ENCODE results near the gene SERPINB13.
A peak's percentile ranks its signal among the peaks of the same experiment; 100 is the strongest.

SERPINB13 gene

DNA sequence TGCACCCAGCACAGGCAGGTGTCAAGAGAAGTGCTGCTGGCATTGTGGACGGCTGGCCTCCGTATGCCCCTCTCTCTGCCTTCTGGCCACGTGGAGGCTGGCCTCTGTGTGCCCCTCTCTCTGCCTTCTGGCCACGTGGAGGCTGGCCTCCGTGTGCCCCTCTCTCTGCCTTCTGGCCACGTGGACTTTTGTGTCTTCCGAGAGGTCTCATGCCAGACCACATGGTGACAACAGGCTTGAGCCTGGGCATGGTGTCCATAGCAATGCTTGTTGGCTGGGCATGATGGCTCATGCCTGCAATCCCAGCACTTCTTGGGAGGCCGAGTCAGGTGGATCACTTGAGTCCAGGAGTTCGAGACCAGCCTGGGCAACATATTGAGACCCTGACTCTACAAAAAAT, 19.3 kb upstream of the SERPINB13 start:
- no peak overlapping the region for H3K27ac ChIP-seq
- TF ChIP-seq, protein P1, sequence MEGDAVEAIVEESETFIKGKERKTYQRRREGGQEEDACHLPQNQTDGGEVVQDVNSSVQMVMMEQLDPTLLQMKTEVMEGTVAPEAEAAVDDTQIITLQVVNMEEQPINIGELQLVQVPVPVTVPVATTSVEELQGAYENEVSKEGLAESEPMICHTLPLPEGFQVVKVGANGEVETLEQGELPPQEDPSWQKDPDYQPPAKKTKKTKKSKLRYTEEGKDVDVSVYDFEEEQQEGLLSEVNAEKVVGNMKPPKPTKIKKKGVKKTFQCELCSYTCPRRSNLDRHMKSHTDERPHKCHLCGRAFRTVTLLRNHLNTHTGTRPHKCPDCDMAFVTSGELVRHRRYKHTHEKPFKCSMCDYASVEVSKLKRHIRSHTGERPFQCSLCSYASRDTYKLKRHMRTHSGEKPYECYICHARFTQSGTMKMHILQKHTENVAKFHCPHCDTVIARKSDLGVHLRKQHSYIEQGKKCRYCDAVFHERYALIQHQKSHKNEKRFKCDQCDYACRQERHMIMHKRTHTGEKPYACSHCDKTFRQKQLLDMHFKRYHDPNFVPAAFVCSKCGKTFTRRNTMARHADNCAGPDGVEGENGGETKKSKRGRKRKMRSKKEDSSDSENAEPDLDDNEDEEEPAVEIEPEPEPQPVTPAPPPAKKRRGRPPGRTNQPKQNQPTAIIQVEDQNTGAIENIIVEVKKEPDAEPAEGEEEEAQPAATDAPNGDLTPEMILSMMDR (conservative IDR thresholded peaks at IDR 0.05), result no peak
- no peak for TF ChIP-seq ZFX (IDR thresholded peaks at IDR 0.05)

DNA sequence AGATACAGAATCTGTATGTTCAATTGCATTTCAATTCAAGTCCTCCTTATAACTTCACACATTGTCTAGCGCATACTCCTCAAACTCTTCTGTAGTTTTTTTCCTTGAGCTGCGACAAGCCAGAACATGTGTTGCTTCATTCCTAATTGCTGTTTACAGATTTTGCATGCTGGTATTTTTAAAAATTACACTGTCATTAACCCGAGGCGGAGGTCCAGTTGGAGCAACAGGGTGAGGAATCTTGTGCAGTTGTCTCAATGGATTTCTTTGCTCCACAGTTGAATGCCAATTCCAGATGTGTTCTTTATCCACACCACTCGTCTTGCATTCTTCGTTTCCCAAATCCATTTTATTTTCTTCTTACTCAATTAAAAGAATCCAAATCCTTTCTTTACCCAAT, 16.4 kb upstream of the SERPINB13 start:
- H3K27ac ChIP-seq, result no peak overlapping the region
- no peak for TF ChIP-seq ZFX (IDR thresholded peaks at IDR 0.05)
- TF ChIP-seq, protein P1 (conservative IDR thresholded peaks at IDR 0.05), result no peak

GRCh38 chr18:63575681-63576080, 11.5 kb upstream of the SERPINB13 start:
- no peak overlapping the region for H3K27ac ChIP-seq
- TF ChIP-seq ZFX (IDR thresholded peaks at IDR 0.05), result no peak
- TF ChIP-seq, protein P1 (conservative IDR thresholded peaks at IDR 0.05), result no peak

DNA sequence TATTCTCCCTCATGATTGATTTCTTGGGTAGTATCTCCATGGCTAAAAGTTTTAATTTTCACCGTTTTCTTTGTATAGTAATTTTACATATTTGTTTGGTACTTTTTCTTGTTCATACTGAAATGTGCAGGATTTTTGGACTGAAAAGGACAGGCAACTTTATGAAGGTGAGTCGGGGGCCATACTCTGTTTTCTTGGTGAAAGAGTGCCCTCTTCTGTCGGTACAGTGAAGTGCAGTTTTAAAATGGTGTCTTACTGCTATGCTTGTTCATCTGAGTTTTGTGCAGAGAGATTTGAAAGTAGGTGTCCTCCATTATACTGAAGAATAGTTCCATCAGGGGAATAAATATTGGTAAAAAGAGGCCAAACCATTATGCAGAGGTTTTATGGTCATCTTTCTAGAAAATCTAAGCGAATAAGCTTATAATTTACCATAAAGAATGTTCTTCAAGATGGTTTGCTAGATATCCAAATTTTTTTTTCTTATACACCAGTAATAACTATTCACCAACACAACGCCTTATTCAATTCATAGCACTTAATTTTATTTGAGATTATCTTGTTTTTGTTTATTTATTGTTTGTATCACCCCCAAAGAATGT, 8.7 kb upstream of the SERPINB13 start:
- no peak overlapping the region for H3K27ac ChIP-seq
- TF ChIP-seq, protein P1 (conservative IDR thresholded peaks at IDR 0.05), result peak; percentile 76
- no peak for TF ChIP-seq ZFX (IDR thresholded peaks at IDR 0.05)

- TF ChIP-seq, protein P1 (conservative IDR thresholded peaks at IDR 0.05), result no peak
Observed at GRCh38 chr18:63579616-63580015, 7.5 kb upstream of the SERPINB13 start.

DNA sequence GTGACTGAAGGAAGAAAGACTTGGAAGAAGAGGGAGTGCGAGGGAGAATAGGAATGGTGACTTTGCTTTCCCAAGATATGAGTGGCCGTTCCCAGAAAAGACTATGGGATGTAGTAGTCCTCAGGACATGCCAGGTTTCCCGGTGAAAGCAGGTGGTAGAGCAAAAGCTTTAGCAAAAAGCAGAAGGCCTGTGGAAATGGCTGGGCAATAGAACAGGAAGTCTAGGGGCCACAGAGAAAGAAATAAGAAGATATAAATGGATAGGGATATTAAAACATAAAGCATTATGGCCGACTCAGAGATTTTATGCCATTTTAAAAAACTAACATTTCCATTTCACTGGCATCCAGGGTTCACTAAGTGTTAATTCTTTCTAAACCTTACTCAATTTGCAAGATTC, 1.2 kb upstream of the SERPINB13 start:
- no peak overlapping the region for H3K27ac ChIP-seq

More at GRCh38 chr18:63579616-63580015, 7.5 kb upstream of the SERPINB13 start:
- H3K27ac ChIP-seq, result no peak overlapping the region

GRCh38 chr18:63586431-63586830, 712 bp upstream of the SERPINB13 start:
- no peak overlapping the region for H3K27ac ChIP-seq
- TF ChIP-seq, protein P1 (conservative IDR thresholded peaks at IDR 0.05), result no peak
- no peak for TF ChIP-seq ZFX (IDR thresholded peaks at IDR 0.05)

More for the DNA sequence above, 1.2 kb upstream of the SERPINB13 start:
- TF ChIP-seq ZFX (IDR thresholded peaks at IDR 0.05), result no peak
- TF ChIP-seq, protein P1 (conservative IDR thresholded peaks at IDR 0.05), result no peak
